ENCODE data around the gene KIAA0232. TPM values are rescaled to one million over a fixed set of nuclear protein-coding genes. Genes with fewer than 3 reads are reported as not detected.
A peak's percentile ranks its signal among the peaks of the same experiment; 100 is the strongest.

Gene KIAA0232
- total and polyA plus RNA-seq, 11 donors = 20.0 to 78.4 (median 67.7) TPM

GRCh38 chr4:6764976-6765620 lies 17.4 kb upstream of the KIAA0232 start:
- WGBS, 4 donors = 74 to 79% (median 76%) methylated on average over 11 of the region's 11 CpGs
- TF ChIP-seq CTCF (IDR thresholded peaks at IDR 0.05) = no peak
- no peak for TF ChIP-seq POLR2A (IDR thresholded peaks at IDR 0.05)
- Histone ChIP-seq H3K9me3 (no peaks in the 10 kb centered on the region), H3K4me3 (no peak overlapping the region), H3K36me3 (no peaks in the 10 kb centered on the region), H3K27me3 (no peaks in the 10 kb centered on the region), H3K4me1 (peaks cover 0 to 25% (median 15%) of the 10 kb centered on the region in 12 donors), H3K27ac (no peak overlapping the region)
- intact Hi-C loops (cut with DNase I) = loop anchor here in 2 of 10 donors (5.0 kb wide), 1 partner anchor 38 kb away; no protein-coding TSS in a partner anchor
- ATAC-seq (no peak), DNase-seq (no peak)

- TF ChIP-seq CTCF (IDR thresholded peaks at IDR 0.05) (no peak), POLR2A (IDR thresholded peaks at IDR 0.05) (no peak)
- WGBS, 4 donors = 83 to 98% (median 95%) methylated on average over 2 of the region's 2 CpGs
- Histone ChIP-seq H3K9me3 (no peaks in the 10 kb centered on the region), H3K36me3 (no peaks in the 10 kb centered on the region), H3K4me3 (no peak overlapping the region), H3K4me1 (peaks cover 0 to 31% (median 19%) of the 10 kb centered on the region in 12 donors), H3K27ac (no peak overlapping the region), H3K27me3 (no peaks in the 10 kb centered on the region)
- DNase-seq (no peak), ATAC-seq (no peak)
- intact Hi-C loops (cut with DNase I) = loop anchor here in 2 of 10 donors (5.0 kb wide), 1 partner anchor 38 kb away; no protein-coding TSS in a partner anchor
These were observed 16.8 kb upstream of the KIAA0232 start for GRCh38 chr4:6765703-6766102.

- no peak for TF ChIP-seq POLR2A (IDR thresholded peaks at IDR 0.05)
- no peak for TF ChIP-seq CTCF (IDR thresholded peaks at IDR 0.05)
- no peak overlapping the region for H3K27ac ChIP-seq
- intact Hi-C loops (cut with DNase I) = loop anchor here in 2 of 10 donors (5.0 kb wide), 1 partner anchor 40 kb away; no protein-coding TSS in a partner anchor
- 63 to 74% (median 72%) methylated on average over 6 of the region's 6 CpGs for WGBS, 4 donors
- H3K4me3 ChIP-seq = no peak overlapping the region
- no peaks in the 10 kb centered on the region for H3K27me3 ChIP-seq
- H3K4me1 ChIP-seq = peaks cover 0 to 47% (median 28%) of the 10 kb centered on the region in 12 donors
- DNase-seq (no peak), ATAC-seq (no peak)
- no peaks in the 10 kb centered on the region for H3K36me3 ChIP-seq
- no peaks in the 10 kb centered on the region for H3K9me3 ChIP-seq
These were observed 15.2 kb upstream of the KIAA0232 start for GRCh38 chr4:6767386-6767747.

- ATAC-seq (no peak), DNase-seq (no peak)
- Histone ChIP-seq H3K4me1 (peaks cover 0 to 53% (median 28%) of the 10 kb centered on the region in 12 donors), H3K9me3 (no peaks in the 10 kb centered on the region), H3K27me3 (no peaks in the 10 kb centered on the region), H3K4me3 (no peak overlapping the region), H3K36me3 (no peaks in the 10 kb centered on the region), H3K27ac (peak overlapping the region in 4 of 12 donors; percentile 12 to 69 (median 42))
- intact Hi-C loops (cut with DNase I) = loop anchor here in 2 of 10 donors (5.0 kb wide), 1 partner anchor 41 kb away; no protein-coding TSS in a partner anchor
- 61 to 73% (median 71%) methylated on average over 18 to 22 of the region's 22 CpGs for WGBS, 4 donors
- TF ChIP-seq POLR2A (IDR thresholded peaks at IDR 0.05) = no peak
These were observed 14.6 kb upstream of the KIAA0232 start for GRCh38 chr4:6767748-6768538.
